ENCODE measurements around the gene ARHGEF4. TPM values are rescaled to one million over a fixed set of nuclear protein-coding genes. Genes with fewer than 3 reads are reported as not detected.

Gene ARHGEF4
- total RNA-seq, 6 experiments from 2014 or later, result 0.44 to 6.7 (median 0.67) TPM; not detected in 2

DNA sequence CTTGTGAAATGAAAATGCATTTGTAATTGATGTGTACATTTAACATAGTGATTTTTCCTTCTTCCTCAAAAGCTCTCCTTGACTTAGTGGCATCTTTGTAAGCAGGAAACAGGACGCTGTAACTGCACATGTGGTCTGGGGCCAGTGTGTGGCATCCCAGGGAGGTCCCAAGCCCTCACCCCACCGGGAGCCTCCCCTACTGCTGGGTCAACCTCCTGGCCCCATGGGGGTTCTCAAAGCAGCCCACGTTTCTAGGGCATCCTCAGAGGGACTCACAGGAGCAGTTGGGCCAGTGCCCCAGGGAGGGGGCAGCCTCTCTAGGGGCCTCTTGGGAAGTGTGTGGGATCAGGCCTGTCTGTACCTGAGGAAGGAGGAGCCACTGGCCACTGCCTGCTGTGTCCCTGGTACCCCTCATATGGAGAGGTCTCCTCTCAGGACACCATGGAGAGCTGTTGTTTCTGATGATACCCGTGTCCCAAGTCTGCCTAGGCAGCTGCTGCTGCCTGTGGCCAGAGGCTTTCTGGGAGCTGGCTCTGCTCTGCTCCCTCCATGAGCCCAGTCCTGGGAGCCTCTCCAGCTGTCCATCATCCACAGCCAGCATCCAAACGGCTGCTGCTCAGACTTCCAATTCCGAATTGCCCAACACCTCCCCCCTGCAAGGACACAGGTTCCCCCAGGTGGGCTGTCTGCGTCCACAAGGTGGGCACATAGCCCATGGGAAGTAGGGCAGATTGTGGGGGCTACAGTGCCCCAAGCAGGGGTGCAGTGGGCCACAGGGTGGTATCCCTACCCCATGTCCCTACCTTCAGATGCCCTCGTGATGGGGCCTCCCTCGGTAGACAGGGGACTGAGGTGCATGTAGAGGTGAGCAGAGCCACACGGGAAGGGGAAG lies 13.4 kb downstream of the ARHGEF4 start:
- DNase-seq, result no peak

DNA sequence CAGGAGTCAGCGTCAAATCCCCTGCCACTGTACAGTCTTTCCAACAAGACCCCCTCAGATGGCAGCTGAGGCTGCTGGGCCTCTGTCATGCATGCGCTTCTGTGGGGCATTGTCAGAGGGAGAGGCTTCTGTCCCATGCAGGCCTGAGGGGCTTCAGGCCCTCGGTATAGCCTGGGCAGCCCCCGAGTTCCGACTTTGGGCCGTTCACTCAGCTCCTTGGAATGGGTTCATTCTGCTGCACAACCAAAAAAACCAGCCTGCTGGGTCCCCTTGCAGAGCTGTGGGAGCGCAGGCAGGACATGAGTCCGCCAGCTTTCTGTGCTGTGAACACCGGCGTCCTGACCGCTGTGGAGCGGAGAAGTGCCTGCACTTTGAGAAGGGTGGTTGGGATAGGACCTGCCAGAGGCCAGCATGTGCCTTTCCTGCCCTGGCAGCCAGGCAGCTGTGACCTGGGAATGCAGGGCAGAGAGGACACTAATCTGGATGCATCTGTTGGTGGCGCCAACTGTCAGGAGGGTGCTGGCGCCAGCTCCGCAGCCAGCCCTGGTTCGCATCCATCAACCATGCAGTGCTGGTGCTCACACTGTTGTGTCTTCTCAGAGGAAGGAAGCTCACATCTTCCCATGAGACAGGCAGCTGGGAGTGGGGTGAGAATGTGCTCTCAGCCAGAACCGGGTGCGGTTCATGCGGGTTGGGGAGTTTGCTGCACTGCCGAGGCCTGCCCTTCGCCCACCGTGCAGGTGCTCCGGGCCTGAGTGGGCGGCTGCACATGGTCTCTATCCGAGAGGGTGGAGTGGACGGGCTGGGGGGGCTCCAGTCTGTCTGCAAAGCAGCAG lies 14.3 kb downstream of the ARHGEF4 start:
- peak in 1 of 4 donors; percentile 69 for ATAC-seq
- TF ChIP-seq POLR2A (IDR thresholded peaks at IDR 0.05), result no peak
- TF ChIP-seq, protein P1, sequence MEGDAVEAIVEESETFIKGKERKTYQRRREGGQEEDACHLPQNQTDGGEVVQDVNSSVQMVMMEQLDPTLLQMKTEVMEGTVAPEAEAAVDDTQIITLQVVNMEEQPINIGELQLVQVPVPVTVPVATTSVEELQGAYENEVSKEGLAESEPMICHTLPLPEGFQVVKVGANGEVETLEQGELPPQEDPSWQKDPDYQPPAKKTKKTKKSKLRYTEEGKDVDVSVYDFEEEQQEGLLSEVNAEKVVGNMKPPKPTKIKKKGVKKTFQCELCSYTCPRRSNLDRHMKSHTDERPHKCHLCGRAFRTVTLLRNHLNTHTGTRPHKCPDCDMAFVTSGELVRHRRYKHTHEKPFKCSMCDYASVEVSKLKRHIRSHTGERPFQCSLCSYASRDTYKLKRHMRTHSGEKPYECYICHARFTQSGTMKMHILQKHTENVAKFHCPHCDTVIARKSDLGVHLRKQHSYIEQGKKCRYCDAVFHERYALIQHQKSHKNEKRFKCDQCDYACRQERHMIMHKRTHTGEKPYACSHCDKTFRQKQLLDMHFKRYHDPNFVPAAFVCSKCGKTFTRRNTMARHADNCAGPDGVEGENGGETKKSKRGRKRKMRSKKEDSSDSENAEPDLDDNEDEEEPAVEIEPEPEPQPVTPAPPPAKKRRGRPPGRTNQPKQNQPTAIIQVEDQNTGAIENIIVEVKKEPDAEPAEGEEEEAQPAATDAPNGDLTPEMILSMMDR (IDR thresholded peaks at IDR 0.05), result no peak
- intact Hi-C loops (cut with DNase I), result no loop called here
- Histone ChIP-seq H3K27me3 (no peaks in the 10 kb centered on the region), H3K27ac (no peak overlapping the region), H3K36me3 (no peaks in the 10 kb centered on the region), H3K9me3 (no peaks in the 10 kb centered on the region), H3K4me1 (no peaks in the 10 kb centered on the region), H3K4me3 (no peak overlapping the region)
- peak in 1 of 3 donors; percentile 34 for DNase-seq
- WGBS (ENCODE audit: insufficient coverage, low coverage, low lambda C conversion rate, missing lambda C conversion rate), result 20% methylated on average over 1 of the region's 26 CpGs

More for the DNA sequence above, 13.4 kb downstream of the ARHGEF4 start:
- H3K27ac ChIP-seq, result no peak overlapping the region
- TF ChIP-seq, protein P1 (IDR thresholded peaks at IDR 0.05), result no peak
- no peak for TF ChIP-seq POLR2A (IDR thresholded peaks at IDR 0.05)
- no peaks in the 10 kb centered on the region for H3K9me3 ChIP-seq
- ATAC-seq, result no peak
- intact Hi-C loops (cut with DNase I), result no loop called here
- no peaks in the 10 kb centered on the region for H3K27me3 ChIP-seq
- no peak overlapping the region for H3K4me3 ChIP-seq
- H3K4me1 ChIP-seq, result no peaks in the 10 kb centered on the region
- WGBS (ENCODE audit: insufficient coverage, low coverage, low lambda C conversion rate, missing lambda C conversion rate), result 51% methylated on average over 2 of the region's 10 CpGs
- no peaks in the 10 kb centered on the region for H3K36me3 ChIP-seq

DNA sequence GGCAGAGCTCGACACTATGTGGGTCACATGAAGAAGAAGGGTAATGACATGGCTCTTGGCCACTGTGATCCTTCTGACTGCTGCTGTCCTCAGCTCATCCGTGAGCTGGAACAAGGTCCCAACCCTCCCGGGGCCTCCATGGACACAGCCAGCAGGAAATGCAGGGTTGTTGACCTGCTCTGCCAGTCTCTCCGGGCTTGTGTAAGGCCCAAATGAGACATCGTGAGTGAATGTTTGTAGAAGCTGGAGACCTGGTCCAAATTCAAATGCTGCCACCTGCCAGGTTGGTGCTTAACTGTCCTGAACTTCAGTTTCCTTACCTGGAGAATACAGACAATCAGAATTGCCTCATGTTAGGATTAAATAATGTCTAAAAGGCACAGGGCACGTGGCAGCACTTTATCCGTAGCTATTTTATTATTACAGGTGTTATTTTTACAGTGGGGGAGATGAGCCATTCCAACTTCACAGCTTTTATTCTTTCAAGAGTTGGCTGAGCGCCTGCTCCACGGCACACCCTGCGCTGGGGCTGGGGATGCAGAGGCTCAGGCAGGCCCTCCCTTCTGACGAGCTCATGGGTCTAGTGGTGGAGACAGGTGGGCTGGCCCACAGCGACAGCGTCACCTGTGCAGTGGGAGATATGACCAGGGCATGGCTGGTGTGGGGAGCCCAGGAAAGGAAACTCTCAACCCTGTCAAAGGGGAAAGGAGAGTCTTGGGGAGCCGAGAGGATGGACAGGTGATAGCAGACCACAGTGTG lies 15.1 kb downstream of the ARHGEF4 start:
- Histone ChIP-seq H3K36me3 (no peaks in the 10 kb centered on the region), H3K27me3 (no peaks in the 10 kb centered on the region), H3K27ac (no peak overlapping the region), H3K9me3 (no peaks in the 10 kb centered on the region), H3K4me3 (no peak overlapping the region), H3K4me1 (no peaks in the 10 kb centered on the region)
- WGBS (ENCODE audit: insufficient coverage, low coverage, low lambda C conversion rate, missing lambda C conversion rate), result 53% methylated on average over 13 of the region's 14 CpGs
- intact Hi-C loops (cut with DNase I), result no loop called here
- peak in 1 of 3 donors; percentile 63 for DNase-seq
- no peak for TF ChIP-seq POLR2A (IDR thresholded peaks at IDR 0.05)
- TF ChIP-seq, protein P1 (IDR thresholded peaks at IDR 0.05), result no peak
- ATAC-seq, result peak in 2 of 4 donors; percentile 32 to 95

DNA sequence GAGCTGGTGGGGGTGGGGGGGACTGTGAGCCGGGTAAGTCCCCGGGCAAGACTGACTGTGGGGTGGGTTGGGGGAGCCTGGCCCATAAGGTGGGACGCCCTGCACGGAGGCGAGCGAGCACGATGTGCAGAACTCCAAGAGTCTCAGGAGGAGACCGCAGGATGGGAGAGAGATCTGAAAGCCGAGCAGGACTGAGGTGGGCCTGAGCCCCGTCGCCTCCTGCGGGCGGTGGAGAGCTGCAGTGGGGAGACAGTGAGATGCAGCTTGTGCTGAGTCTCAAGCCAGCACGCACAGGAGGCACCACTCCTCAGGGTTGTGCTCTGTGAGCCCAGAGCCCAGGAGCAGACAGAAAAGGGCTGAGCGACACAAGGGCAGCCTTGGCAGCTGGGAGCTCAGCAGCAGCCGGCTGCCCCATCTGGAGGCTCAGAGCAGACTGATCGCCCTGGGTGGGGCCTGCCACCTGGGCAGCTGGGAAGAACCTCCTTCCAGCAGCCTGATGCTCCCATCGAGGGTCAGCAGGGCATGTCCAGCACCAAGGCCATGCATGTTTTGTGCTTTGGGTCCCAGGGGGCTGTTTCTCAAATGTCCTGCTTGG lies 15.9 kb downstream of the ARHGEF4 start:
- TF ChIP-seq POLR2A (IDR thresholded peaks at IDR 0.05), result no peak
- no peak overlapping the region for H3K27ac ChIP-seq
- H3K36me3 ChIP-seq, result no peaks in the 10 kb centered on the region
- 84% methylated on average over 6 of the region's 18 CpGs for WGBS (ENCODE audit: insufficient coverage, low coverage, low lambda C conversion rate, missing lambda C conversion rate)
- peak in 1 of 4 donors; percentile 22 for ATAC-seq
- H3K4me1 ChIP-seq, result no peaks in the 10 kb centered on the region
- intact Hi-C loops (cut with DNase I), result no loop called here
- H3K4me3 ChIP-seq, result no peak overlapping the region
- no peaks in the 10 kb centered on the region for H3K27me3 ChIP-seq
- no peak for DNase-seq
- no peaks in the 10 kb centered on the region for H3K9me3 ChIP-seq
